ENCODE measurements around the gene JUNB.
A peak's percentile ranks its signal among the peaks of the same experiment; 100 is the strongest.
"Not testable (repeated sequence)": the region's sequence is repeated elsewhere in the genome, so short reads cannot be mapped to it uniquely, and the experiment has no call there.

JUNB gene

DNA sequence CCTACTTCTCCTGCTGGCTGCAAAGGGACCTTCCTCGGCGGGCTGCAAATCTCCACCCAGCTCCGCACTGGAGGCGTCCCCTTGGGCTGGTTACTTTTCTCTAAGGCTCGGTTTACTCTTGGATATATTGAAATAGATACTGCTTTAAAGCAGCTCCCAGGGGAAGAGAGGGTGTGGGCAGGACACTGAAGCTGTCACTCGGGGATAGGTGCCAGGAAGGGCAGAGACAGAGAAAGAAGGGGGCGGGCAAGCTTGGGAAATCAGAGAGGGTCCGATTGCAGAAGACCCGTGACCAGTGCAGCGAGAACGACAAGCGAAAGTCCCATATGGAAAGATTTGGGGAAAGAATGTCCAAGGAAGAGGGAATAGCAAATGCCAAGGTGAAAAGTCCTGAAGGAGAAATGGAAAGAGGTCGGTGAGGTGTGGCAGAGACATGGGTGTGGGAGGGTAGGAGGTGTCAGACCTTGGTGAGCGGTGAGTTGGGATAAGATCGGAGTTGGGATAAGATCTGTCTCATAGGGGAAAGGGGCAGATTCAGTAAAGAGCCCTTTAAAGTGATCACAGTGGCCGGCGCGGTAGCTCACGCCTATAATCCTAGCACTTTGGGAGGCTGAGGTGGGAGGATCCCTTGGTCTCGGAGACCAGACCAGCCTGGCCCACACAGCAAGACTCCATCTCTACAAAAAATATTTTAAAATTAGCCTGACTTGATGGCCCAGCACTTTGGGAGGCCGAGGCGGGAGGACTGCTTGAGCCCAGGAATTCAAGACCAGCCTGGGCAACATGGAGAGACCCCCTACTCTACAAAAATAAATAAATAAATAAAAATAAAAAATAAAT is 11.2 kb downstream of the JUNB start:
- no peak for DNase-seq (ENCODE audit: low read depth in 1 of 2, low spot score in 1 of 2)

DNA sequence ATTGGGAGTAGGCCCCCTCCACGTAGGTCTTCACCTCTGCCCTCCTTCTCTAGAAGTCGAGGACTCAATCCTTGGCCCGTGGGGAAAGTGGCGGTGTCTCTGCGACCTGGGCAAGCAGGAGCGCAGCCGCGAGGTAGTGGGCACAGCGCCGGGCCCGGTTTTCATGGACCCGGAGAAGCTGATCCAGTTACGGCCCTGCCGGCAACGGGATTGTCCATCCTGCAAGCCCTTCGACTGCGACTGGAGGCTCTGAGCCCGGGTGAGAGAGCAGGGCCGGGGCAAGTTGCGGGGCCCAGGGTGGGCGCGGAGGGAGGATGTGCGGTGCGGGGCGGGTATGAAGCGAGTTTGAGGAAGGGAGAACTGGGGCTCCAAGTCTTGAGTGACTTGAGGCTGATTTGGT is 12.8 kb downstream of the JUNB start:
- DNase-seq (ENCODE audit: low read depth in 1 of 2, low spot score in 1 of 2): no peak

DNA sequence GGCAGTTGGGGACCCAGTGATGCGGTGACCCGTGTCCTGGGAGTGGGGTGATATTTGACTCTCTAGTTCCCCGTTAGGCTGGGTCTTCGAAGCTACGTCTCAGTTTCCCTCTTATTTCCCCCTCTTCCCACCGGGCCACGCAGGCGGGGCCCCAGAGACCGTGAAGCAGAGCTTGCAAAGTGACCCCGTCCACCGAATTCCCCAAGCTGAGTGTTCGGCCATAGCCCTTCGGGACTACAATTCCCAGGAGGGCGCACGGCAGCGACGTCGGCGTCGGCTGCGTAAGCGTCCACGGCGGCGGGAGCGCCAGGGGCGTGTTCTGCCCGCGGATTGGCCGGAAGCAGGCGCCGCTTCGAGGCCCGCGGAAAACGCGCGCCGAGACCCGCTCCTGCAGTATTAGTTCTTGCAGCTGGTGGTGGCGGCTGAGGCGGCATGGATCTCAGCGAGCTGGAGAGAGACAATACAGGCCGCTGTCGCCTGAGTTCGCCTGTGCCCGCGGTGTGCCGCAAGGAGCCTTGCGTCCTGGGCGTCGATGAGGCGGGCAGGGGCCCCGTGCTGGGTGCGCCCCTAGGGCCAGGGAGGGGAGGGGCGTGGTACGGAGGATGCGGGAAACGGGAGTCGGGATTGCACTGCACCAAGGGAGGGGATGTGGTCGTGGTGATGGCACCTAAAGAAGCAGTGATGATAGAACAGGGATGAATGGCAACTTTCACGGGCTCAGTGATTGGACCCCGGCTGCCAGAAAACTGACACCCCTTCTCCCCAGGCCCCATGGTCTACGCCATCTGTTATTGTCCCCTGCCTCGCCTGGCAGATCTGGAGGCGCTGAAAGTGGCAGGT is 15.2 kb downstream of the JUNB start, which contains the start of gene RNASEH2A:
Gene RNASEH2A, plus strand, starts transcription at position 343 of the 840 bp plus-strand sequence. Its CDS starts 90 bp downstream, at position 433.
- peak; percentile 82 to 83 for DNase-seq (ENCODE audit: low read depth in 1 of 2, low spot score in 1 of 2)

DNA sequence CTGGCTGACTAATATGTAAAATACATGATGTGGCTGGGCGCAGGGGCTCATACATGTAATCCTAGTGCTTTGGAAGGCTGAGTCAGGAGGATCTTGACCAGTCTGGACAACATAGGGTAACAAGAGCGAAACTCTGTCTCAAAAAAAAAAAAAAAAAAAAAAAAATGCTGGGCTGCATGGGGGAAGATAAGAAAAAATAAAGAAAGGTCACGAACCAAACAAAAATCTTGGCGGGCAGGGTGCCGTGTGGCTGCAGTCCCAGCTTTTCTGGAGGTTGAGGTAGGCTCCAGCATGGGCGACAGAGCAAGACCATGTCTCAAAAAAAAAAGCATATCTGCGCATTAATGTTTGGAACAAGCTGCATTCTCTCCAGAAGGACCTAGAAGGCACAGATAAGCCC is 23.8 kb downstream of the JUNB start:
- DNase-seq (ENCODE audit: low read depth in 1 of 2, low spot score in 1 of 2): no peak

DNA sequence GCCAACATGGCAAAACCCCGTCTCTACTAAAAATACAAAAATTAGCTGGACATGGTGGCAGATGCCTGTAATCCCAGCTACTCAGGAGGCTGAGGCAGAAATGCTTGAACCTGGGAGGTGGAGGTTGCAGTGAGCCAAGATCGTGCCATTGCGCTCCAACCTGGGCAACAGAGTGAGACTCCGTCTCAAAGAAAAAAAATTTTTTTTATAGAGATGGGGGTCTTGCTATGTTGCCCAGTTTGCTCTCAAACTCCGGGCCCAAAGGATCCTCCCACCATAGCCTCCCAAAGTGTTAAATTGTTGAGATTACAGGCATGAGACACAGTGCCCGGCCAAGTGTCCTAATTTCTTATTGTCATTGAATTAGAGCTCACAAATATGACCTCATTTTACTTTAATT is 25.9 kb downstream of the JUNB start:
- not testable (repeated sequence) for DNase-seq (ENCODE audit: low read depth in 1 of 2, low spot score in 1 of 2)

DNA sequence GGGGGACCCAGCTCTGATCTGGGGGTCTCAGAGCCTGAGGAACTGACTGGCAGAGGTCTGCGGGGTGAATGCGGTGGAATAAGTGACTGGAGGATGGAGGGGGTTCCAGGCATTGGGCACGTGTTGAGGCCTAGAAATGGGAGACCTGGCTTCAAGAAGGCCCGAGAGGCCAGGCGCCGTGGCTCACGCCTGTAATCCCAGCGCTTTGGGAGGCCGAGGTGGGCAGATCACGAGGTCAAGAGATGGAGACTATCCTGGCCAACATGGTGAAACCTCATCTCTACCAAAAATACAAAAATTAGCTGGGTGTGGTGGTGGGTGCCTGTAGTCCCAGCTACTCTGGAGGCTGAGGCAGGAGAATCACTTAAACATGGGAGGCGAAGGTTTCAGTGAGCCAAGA is 26.5 kb downstream of the JUNB start:
- DNase-seq (ENCODE audit: low read depth in 1 of 2, low spot score in 1 of 2): not testable (repeated sequence)

DNA sequence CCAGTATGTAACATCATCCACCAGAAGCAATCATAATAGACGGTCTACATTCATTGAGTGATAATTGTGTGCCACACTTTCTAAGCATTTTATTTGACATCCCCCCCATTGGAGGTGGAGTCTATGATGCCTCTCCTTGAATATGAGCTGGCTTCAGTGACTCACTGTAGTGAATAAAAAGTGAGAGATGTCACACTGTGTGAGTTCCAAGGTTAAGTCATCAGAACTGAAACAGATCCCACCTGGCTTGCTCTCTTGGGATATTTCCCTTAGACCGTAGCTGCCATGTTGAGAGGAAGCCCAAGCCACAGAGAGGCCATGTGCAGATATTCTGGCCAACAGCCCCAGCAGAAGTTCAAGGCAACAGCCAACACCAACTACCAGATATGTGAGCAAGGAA is 30.5 kb downstream of the JUNB start:
- DNase-seq (ENCODE audit: low read depth in 1 of 2, low spot score in 1 of 2): no peak

DNA sequence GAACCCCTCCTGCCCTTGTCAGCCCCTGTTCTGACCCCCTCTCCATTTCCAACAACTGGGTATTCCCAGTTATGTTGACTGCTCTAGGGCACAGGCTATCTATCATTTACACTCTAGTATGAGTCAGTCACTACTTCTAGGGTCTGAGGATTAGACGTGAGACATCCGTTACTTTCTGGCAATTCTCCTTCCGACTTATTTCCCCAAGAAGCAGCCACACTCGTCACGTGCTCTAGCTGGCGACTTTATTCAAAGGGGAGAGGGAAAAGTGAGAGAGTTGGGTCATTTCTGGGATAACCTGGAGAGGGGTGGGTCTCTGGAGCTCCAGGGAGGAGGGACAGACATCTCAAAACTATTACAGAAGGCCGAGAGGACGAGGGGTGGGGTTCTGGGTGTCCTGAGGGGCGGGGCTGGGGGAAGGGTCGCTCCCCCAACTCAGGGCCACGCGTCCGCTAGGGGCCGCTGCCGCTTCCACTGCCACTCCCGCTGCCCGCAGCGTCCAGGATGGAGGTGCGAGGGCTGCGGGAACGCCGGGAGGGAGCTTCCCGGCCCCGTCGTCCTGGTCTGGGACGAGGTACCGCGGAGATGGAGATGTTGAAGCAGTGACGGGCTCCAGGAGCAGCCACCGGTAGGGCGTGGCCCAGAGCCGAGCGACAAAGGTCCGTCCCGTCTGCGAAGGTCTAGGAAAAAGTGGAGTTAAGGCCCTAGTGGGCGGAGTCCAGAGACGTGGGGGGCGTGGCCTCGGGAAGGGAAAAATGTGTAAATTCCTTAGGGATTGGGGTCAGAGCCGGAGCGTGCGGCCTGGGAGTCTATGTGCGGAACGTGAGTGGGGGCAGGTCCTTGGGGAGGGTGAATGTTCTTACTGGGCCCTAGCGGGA is 34.2 kb downstream of the JUNB start:
- DNase-seq (ENCODE audit: low read depth in 1 of 2, low spot score in 1 of 2): no peak

DNA sequence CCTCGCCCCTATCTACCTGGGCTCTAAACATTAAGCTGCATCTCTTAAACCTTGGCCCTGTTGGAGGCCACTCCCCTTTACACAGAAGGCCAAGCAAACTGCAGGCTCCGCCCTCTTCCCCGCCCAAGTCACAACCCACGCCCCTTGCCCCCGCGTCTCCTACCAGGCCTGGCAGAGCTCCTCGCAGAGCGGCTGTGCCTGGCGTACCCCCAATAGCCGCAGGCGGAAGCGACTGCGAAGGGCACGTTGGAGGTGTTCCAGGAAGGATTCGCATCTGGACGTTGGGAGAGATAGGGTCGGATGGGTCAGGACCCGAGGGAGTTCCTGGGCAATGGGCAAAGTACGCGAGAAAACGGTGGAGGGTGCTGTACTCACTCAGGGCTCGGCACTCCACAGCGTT is 37.2 kb downstream of the JUNB start:
- DNase-seq (ENCODE audit: low read depth in 1 of 2, low spot score in 1 of 2): no peak

DNA sequence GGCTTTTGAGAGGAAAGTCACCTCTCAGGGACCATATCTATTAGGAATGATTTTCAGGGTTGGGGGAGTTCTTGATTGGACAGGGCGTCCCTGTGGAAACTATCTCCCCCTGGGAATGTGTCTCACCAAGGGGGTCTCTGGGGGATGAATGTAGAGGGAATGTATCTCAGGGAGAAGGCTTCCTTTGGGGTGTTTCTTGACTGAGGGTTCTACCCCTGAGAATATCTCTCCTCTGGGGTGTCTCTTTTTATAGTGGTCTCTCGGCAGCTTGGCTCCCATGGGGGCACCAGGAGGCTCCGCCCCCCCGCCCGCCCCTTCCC is 42.1 kb downstream of the JUNB start:
- DNase-seq (ENCODE audit: low read depth in 1 of 2, low spot score in 1 of 2): no peak

DNA sequence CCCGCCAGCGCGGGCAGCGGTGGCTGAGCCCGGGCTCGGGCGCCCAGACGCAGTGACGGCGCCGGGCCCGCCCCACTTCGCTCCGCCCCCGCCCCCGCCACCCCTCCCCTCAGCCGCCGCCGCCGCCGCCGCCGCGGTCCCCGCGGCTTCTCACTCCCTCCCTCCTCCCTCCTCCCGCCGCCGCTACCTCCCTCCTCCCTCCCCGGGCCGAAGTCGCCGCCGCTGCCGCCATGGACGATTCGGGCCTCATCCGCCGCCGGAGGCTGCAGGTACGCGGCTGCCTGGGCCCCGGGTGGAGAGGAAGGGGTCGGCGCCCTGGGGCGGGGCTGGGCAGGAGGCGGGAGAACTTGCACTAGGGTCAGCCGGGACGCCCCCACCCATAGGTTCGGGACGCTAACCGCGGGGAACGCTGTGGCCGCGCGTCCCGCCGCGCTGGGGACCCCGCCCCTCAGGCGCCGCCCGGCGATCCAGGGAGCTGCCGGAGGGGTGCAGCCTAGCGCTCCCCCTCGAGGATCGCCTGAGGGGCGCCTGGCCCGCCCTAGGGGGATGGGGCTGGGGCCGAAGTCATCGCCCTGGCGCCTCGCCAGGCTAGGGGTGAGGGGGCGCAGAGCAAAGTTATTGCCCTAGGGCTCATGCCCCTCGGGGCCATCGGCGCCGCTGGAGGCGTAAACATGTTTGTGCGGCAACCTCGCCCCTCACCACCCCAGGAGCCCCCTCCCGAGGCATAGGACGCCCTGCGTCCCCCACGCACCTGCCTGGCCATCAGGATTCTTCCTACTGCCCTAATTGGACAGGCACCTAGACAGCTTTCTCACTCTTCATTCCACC is 42.7 kb downstream of the JUNB start:
- DNase-seq (ENCODE audit: low read depth in 1 of 2, low spot score in 1 of 2): no peak

DNA sequence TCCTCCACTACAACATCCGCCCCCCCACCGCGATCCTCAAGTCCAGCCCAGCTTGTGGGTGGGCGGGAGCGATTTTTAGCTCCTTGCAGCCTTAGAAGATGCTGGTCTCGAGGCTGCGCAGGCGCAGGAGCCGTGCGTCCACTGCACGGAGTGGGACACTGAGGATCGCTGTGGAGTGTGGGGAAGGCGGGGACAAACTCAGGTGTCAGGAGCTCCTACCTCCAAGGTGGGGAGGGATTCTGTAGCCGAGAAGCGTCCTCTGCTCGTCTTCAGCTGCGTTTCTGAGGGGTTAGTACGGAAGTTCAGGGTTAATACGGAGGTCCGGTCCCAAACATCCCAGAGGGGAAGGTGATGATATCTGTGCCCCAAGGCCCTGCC is 43.3 kb downstream of the JUNB start, which contains the start of gene RTBDN:
Gene RTBDN, minus strand, starts transcription at position 14 of the 378 bp plus-strand sequence. CDS start 4,600 bp downstream, outside the sequence.
- DNase-seq (ENCODE audit: low read depth in 1 of 2, low spot score in 1 of 2): no peak

DNA sequence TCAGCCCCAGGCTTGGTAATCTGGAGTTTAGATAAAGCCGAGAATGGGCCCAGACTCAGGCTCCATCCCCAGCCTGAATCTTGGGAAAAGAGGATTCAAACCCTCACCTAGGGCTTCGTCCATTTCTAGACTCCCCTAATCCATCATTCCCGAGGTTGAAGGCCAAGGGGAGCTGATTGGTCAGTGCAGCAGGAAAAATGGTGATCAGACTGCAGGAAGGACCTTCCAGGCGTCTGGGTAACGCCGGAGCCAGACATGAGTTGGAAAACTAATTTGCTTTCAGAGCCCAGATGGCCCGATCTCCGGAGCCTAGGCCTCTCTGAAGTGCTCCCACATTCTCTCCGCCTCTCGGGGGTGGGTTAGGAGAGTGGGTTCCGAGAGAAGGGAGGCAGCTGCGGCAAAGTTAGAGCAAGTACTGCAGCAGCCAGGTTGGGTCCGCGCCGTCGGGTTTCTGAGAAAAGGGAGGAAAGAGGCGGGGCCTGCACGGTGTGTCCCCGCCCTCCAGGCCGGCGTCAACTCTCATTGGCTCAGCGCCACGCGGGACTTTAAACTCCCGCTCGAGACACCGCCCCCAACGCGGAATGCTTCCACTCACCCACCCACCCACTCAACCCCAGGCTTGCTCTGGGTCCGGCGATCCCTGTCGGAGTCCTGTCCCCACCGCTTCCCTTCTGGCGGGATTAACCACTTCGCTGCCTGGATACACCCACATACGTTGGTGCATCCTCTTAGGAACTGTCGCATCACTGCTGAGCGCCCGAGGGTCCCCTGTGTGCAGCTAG is 43.9 kb downstream of the JUNB start:
- no peak for DNase-seq (ENCODE audit: low read depth in 1 of 2, low spot score in 1 of 2)

DNA sequence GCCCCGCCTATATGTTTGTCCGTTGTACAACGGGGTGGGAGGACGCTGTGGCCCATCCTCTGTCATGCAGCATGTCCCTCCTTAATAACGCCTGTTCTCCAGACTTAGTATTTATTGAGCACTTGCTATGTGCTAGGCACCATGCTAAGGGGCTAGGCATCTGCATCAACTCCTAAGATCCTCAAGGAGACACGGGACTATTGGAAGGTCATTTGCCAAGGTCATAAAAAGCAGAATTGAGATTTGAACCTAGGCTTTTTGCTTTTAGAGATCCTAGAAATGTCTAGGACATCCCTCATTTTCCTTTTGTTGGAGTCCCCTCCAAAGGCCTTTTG is 45.2 kb downstream of the JUNB start:
- no peak for DNase-seq (ENCODE audit: low read depth in 1 of 2, low spot score in 1 of 2)

DNA sequence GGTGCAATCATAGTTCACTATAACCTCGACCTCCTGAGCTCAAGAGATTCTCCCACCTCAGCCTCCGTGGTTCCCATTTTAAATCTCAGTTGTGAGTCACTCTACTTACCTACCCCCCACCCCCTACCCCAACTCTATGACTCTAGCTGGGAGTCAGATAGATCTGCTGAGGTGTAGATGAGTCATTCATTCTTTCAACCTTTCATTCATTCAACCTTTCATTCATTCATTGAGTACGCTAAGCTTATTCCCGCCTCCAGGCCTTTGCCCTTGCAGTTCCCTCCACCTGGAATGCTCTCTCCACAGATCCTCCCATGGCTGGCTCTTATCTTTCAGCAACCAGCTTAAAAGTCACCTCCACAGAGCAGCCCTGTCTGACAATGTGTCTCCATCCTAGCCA is 45.9 kb downstream of the JUNB start:
- DNase-seq (ENCODE audit: low read depth in 1 of 2, low spot score in 1 of 2): no peak

DNA sequence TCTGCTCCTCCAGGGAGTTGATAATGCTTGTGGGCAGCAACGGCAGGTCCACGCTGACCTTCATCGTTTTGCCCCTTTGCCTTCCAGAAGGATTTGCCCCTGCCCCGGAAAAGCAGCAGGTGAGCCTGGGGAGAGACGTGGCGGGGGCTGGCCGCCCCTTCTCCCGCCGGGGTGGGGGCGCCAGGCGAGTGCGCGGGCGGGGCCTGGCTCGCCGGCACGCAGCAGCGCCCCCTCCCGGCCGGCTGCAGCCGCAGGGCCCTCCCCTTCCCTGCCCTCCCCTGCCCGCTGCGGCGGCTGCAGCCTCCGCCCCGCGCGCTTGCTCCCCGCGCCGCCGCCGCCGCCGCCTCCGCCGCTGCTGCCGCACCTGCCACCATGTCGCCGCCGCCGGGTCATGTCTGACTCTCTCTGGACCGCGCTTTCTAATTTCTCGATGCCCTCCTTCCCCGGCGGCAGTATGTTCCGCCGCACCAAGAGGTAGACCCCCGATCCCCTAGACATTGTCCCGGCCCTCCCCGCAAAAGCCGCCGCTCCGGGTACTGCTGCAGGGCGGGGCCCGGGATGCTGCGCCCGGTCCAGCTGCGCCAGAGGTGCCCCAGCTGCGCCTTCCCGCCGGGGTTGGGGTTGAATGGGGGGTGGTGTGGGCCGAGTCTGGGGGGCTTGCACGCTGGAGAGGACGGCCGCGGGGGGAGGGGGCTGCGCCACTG is 47.0 kb downstream of the JUNB start, which contains the start of gene MAST1:
Gene MAST1, plus strand, starts transcription at position 334 of the 704 bp plus-strand sequence. Its CDS starts 58 bp downstream, at position 392.
- no peak for DNase-seq (ENCODE audit: low read depth in 1 of 2, low spot score in 1 of 2)

DNA sequence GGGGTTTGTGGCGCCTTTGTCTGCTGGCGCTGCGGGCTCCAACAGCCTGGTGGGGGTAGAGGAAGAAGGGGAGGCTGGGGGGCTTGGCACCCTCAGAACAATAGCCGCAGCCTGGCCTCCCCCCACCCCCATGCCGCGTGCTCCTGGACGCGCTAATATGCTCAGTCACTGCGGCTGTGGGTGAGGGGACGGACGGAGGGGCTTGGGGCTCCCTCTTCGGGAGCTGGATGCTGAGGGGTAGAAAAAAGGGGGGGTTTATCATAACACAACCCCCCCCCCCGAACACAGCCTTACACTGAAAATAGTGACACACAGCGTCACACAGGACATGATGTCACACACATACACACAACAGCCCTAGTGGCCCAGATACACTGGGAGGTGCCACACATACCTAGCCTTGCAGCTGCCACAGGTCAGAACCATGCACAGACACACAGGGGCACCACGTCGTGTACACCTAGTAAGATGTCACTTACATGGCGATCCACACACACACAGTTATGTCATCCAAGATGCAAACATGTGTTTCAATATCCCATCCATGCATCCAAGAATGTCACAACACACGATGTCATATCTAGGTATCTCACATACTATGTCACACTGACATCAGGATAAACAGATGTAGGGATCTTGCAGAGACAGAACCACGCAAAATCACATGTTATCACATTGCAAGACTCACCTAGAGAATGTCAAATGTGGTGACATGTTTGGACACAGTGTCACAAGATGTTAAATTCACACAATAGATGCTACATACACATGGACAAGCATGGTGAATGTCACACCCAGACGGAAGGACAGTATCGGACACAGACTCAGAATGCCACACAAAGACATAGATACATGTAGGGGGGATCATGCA is 47.8 kb downstream of the JUNB start:
- DNase-seq (ENCODE audit: low read depth in 1 of 2, low spot score in 1 of 2): no peak
